ENCODE data around the gene EGF. TPM values are rescaled to one million over a fixed set of nuclear protein-coding genes. Genes with fewer than 3 reads are reported as not detected.
"Not testable (repeated sequence)": the region's sequence is repeated elsewhere in the genome, so short reads cannot be mapped to it uniquely, and the experiment has no call there.

EGF gene
- total RNA-seq, 6 experiments from 2014 or later: 1.1 to 2.2 (median 1.7) TPM

GRCh38 chr4:109873791-109874514 lies 38.7 kb upstream of the EGF start:
- H3K4me3 Mint-ChIP-seq: no peak overlapping the region
- no peaks in the 10 kb centered on the region for H3K36me3 Mint-ChIP-seq (ENCODE audit: low read depth)
- DNase-seq: peak; percentile 4
- H3K27me3 Mint-ChIP-seq (ENCODE audit: insufficient read depth): peaks cover 5% of the 10 kb centered on the region
- H3K4me1 Mint-ChIP-seq (ENCODE audit: low read depth): peaks cover 15% of the 10 kb centered on the region; the same call in 1 of the 2 replicates
- H3K9me3 Mint-ChIP-seq: no peaks in the 10 kb centered on the region
- no peak for TF ChIP-seq CTCF (IDR thresholded peaks at IDR 0.05)
- no peak overlapping the region; the same call in 1 of the 2 replicates for H3K27ac Mint-ChIP-seq

GRCh38 chr4:109875106-109875505 lies 37.6 kb upstream of the EGF start:
- H3K27ac Mint-ChIP-seq: no peak overlapping the region
- H3K4me1 Mint-ChIP-seq (ENCODE audit: low read depth): peaks cover 15% of the 10 kb centered on the region; the same call in 1 of the 2 replicates
- H3K4me3 Mint-ChIP-seq: no peak overlapping the region
- H3K27me3 Mint-ChIP-seq (ENCODE audit: insufficient read depth): peaks cover 5% of the 10 kb centered on the region
- no peaks in the 10 kb centered on the region for H3K9me3 Mint-ChIP-seq
- H3K36me3 Mint-ChIP-seq (ENCODE audit: low read depth): no peaks in the 10 kb centered on the region
- no peak for TF ChIP-seq CTCF (IDR thresholded peaks at IDR 0.05)
- DNase-seq: no peak

GRCh38 chr4:109875553-109875952 lies 37.1 kb upstream of the EGF start:
- not testable (repeated sequence) for H3K36me3 Mint-ChIP-seq (ENCODE audit: low read depth); H3K27ac Mint-ChIP-seq; H3K4me3 Mint-ChIP-seq; H3K27me3 Mint-ChIP-seq (ENCODE audit: insufficient read depth); DNase-seq; H3K9me3 Mint-ChIP-seq
- H3K4me1 Mint-ChIP-seq (ENCODE audit: low read depth): peaks cover 15% of the 10 kb centered on the region; the same call in 1 of the 2 replicates

GRCh38 chr4:109876634-109877265 lies 35.9 kb upstream of the EGF start:
- TF ChIP-seq CTCF (IDR thresholded peaks at IDR 0.05): no peak
- no peak for DNase-seq
- Mint-ChIP-seq H3K36me3 (ENCODE audit: low read depth) (no peaks in the 10 kb centered on the region), H3K9me3 (no peaks in the 10 kb centered on the region), H3K27ac (no peak overlapping the region), H3K4me3 (no peak overlapping the region), H3K27me3 (ENCODE audit: insufficient read depth) (peaks cover 7% of the 10 kb centered on the region), H3K4me1 (ENCODE audit: low read depth) (peaks cover 15% of the 10 kb centered on the region; the same call in 1 of the 2 replicates)

- Mint-ChIP-seq H3K4me3 (no peak overlapping the region), H3K27ac (no peak overlapping the region), H3K36me3 (ENCODE audit: low read depth) (no peaks in the 10 kb centered on the region), H3K27me3 (ENCODE audit: insufficient read depth) (peaks cover 7% of the 10 kb centered on the region), H3K9me3 (no peaks in the 10 kb centered on the region), H3K4me1 (ENCODE audit: low read depth) (peaks cover 15% of the 10 kb centered on the region; the same call in 1 of the 2 replicates)
- DNase-seq: no peak
- TF ChIP-seq CTCF (IDR thresholded peaks at IDR 0.05): no peak
Observed at GRCh38 chr4:109877400-109877799, 35.3 kb upstream of the EGF start.

- no peaks in the 10 kb centered on the region for H3K36me3 Mint-ChIP-seq (ENCODE audit: low read depth)
- H3K9me3 Mint-ChIP-seq: no peaks in the 10 kb centered on the region
- H3K4me1 Mint-ChIP-seq (ENCODE audit: low read depth): peaks cover 14% of the 10 kb centered on the region; the same call in 1 of the 2 replicates
- no peak for DNase-seq
- H3K27me3 Mint-ChIP-seq (ENCODE audit: insufficient read depth): peaks cover 10% of the 10 kb centered on the region
- H3K4me3 Mint-ChIP-seq: no peak overlapping the region
- no peak for TF ChIP-seq CTCF (IDR thresholded peaks at IDR 0.05)
- H3K27ac Mint-ChIP-seq: no peak overlapping the region
Observed at GRCh38 chr4:109878355-109878754, 34.3 kb upstream of the EGF start.
